ENCODE data around the gene LPCAT1.

The LPCAT1 gene

GRCh38 chr5:1485579-1486118, 38.1 kb downstream of the LPCAT1 start:
- no peak for TF ChIP-seq CTCF (IDR thresholded peaks at IDR 0.05; ENCODE audit: low read length, missing control alignments)
- no peak for DNase-seq (ENCODE audit: low read depth)

GRCh38 chr5:1484730-1485578, 38.8 kb downstream of the LPCAT1 start:
- no peak overlapping the region for H3K4me3 ChIP-seq (replicated peaks; ENCODE audit: low read depth, low read length)
- no peak for TF ChIP-seq CTCF (IDR thresholded peaks at IDR 0.05; ENCODE audit: low read length, missing control alignments)
- DNase-seq (ENCODE audit: low read depth): no peak

More at GRCh38 chr5:1485579-1486118, 38.1 kb downstream of the LPCAT1 start:
- no peak overlapping the region for H3K4me3 ChIP-seq (replicated peaks; ENCODE audit: low read depth, low read length)

GRCh38 chr5:1483856-1484729, 39.7 kb downstream of the LPCAT1 start:
- no peak for TF ChIP-seq CTCF (IDR thresholded peaks at IDR 0.05; ENCODE audit: low read length, missing control alignments)
- no peak for DNase-seq (ENCODE audit: low read depth)
- no peak overlapping the region for H3K4me3 ChIP-seq (replicated peaks; ENCODE audit: low read depth, low read length)

GRCh38 chr5:1483064-1483463, 40.7 kb downstream of the LPCAT1 start:
- DNase-seq (ENCODE audit: low read depth): no peak
- no peak overlapping the region for H3K4me3 ChIP-seq (replicated peaks; ENCODE audit: low read depth, low read length)
- TF ChIP-seq CTCF (IDR thresholded peaks at IDR 0.05; ENCODE audit: low read length, missing control alignments): no peak

- no peak for DNase-seq (ENCODE audit: low read depth)
- H3K4me3 ChIP-seq (replicated peaks; ENCODE audit: low read depth, low read length): no peak overlapping the region
- no peak for TF ChIP-seq CTCF (IDR thresholded peaks at IDR 0.05; ENCODE audit: low read length, missing control alignments)
Observed at GRCh38 chr5:1481959-1482331, 41.8 kb downstream of the LPCAT1 start.

- no peak for TF ChIP-seq CTCF (IDR thresholded peaks at IDR 0.05; ENCODE audit: low read length, missing control alignments)
- DNase-seq (ENCODE audit: low read depth): no peak
- no peak overlapping the region for H3K4me3 ChIP-seq (replicated peaks; ENCODE audit: low read depth, low read length)
Observed at GRCh38 chr5:1481266-1481958, 42.3 kb downstream of the LPCAT1 start.
